ENCODE results near the gene MSI2.

The MSI2 gene

DNA sequence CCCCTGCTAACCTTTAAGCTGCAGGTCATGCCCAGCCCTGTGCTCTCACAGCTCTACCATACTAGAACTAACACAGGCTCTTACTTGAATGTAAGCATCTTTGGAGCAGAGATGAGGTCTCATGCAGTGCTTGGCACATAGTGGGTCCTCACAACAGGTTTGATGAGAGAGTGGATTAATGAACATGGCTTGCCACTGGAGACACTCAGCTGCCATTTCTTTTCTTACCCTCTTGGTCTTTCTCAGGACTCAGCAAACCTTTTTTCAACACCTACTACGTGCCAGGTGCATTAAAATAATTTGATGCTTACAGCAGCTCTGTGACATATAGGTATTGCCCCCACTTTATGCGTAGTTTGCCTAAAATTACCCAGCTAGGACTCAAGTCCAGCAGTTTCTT is 133.2 kb downstream of the MSI2 start:
- no peaks in the 10 kb centered on the region for H3K36me3 ChIP-seq (ENCODE audit: insufficient read depth, insufficient read length, low read length)
- H3K4me1 ChIP-seq (ENCODE audit: insufficient read depth, insufficient read length): peaks cover 11% of the 10 kb centered on the region
- H3K4me3 ChIP-seq (ENCODE audit: insufficient read length, low read depth): no peak overlapping the region
- peaks cover 34% of the 10 kb centered on the region for H3K9me3 ChIP-seq (ENCODE audit: insufficient read depth, low read length)
- DNase-seq (ENCODE audit: low read depth, low spot score): no peak
- no peak overlapping the region for H3K9ac ChIP-seq (ENCODE audit: insufficient read length, low read depth)
- H3K27me3 ChIP-seq (ENCODE audit: insufficient read depth, insufficient read length): no peaks in the 10 kb centered on the region
- TF ChIP-seq SUZ12 (IDR thresholded peaks at IDR 0.05; ENCODE audit: extremely low read depth, insufficient read depth, insufficient read length): no peak

DNA sequence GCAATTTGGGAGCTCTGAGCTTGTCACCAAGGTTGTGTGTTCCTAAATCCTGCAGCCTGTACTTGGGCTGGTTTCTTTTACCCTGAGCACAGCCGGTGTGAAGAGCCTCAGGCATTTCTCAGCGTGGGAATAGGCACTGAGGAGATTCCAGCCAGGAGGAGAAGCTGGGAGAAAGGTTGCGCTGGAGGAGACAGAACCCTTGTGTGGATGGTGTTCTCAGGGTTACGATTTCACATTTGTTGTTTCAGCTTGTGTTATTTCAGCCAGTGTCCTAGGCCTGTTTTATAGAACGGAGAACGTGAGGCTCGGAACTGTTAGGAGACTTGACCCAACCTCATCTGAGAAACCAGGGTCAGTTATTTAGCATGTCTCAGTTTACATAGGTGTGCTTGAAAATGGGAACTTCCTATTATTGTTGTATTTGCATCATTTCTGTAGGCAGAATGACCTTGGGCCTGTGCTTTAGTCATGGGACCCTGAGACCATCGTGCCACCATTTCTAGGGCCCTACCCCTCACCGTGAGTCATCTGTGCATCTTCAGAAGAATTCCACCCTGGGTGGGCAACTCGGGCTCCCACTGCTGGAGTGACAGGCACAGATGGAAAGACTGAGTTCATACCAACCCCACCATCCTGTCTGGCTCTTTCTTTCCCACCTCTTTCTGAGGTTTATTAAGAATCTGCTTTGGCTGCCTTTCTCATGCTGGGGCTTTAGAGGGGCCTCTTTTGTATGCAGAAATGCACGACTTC is 134.9 kb downstream of the MSI2 start:
- no peak overlapping the region for H3K4me3 ChIP-seq (ENCODE audit: insufficient read length, low read depth)
- H3K27me3 ChIP-seq (ENCODE audit: insufficient read depth, insufficient read length): no peaks in the 10 kb centered on the region
- TF ChIP-seq ZNF274 (IDR thresholded peaks at IDR 0.05; ENCODE audit: low read depth, low read length): no peak
- TF ChIP-seq SUZ12 (IDR thresholded peaks at IDR 0.05; ENCODE audit: extremely low read depth, insufficient read depth, insufficient read length): no peak
- TF ChIP-seq YY1 (IDR thresholded peaks at IDR 0.05; ENCODE audit: insufficient read depth, insufficient read length): no peak
- H3K36me3 ChIP-seq (ENCODE audit: insufficient read depth, insufficient read length, low read length): no peaks in the 10 kb centered on the region
- H3K9ac ChIP-seq (ENCODE audit: insufficient read length, low read depth): no peak overlapping the region
- no peak for DNase-seq (ENCODE audit: low read depth, low spot score)
- H3K4me1 ChIP-seq (ENCODE audit: insufficient read depth, insufficient read length): peaks cover 11% of the 10 kb centered on the region
- H3K9me3 ChIP-seq (ENCODE audit: insufficient read depth, low read length): peaks cover 32% of the 10 kb centered on the region

DNA sequence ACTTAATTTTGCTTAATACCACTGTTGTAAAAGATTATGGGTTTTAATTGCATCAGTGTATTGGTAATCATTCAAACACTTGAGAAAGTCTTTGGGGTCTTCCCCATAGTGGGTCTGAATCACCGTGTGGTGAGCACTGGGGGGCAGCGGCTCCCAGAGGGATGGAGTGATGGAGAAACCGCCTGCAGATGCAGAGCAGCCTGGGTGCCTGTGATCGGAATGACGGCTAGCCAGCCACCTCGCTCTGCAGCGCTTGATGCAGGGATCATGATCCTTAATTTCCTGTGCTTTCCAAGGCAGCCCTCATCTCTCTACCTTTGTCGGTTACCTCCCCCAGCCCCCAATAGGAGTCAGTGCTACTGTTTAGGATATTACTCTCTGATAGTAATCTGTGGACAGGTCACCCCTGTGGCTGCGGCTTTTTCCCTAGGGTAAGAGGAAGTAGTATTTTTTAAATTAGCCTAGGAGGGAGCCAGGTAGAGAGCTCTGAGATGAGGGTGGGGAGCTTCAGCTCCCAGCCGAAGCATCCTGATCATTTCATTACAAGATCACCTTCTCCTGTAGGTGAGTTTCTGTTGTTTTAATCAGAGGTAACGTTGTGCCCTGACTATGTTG is 135.6 kb downstream of the MSI2 start:
- no peaks in the 10 kb centered on the region for H3K36me3 ChIP-seq (ENCODE audit: insufficient read depth, insufficient read length, low read length)
- no peak for DNase-seq (ENCODE audit: low read depth, low spot score)
- H3K4me1 ChIP-seq (ENCODE audit: insufficient read depth, insufficient read length): peaks cover 15% of the 10 kb centered on the region
- peaks cover 25% of the 10 kb centered on the region for H3K9me3 ChIP-seq (ENCODE audit: insufficient read depth, low read length)
- no peak overlapping the region for H3K9ac ChIP-seq (ENCODE audit: insufficient read length, low read depth)
- H3K27me3 ChIP-seq (ENCODE audit: insufficient read depth, insufficient read length): no peaks in the 10 kb centered on the region
- TF ChIP-seq YY1 (IDR thresholded peaks at IDR 0.05; ENCODE audit: insufficient read depth, insufficient read length) (no peak), SUZ12 (IDR thresholded peaks at IDR 0.05; ENCODE audit: extremely low read depth, insufficient read depth, insufficient read length) (no peak), ZNF274 (IDR thresholded peaks at IDR 0.05; ENCODE audit: low read depth, low read length) (no peak)
- H3K4me3 ChIP-seq (ENCODE audit: insufficient read length, low read depth): no peak overlapping the region

DNA sequence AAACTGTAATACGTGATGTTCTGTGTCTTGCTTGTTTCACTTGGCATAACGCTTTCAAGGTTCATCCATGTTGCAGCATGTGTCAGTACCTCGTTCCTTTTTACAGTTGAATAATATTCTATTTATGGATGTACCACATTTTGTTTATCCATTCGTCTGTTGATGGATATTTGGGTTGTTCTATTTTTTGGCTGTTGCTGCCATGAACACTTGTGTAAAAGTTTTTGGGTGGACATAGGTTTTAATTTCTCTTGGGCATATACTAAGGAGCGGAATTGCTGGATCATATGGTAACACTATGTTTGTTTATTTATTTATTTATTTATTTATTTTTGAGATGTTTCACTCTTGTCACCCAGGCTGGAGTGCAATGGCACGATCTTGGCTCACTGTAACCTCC is 137.0 kb downstream of the MSI2 start:
- DNase-seq (ENCODE audit: low read depth, low spot score): no peak
- no peaks in the 10 kb centered on the region for H3K36me3 ChIP-seq (ENCODE audit: insufficient read depth, insufficient read length, low read length)

DNA sequence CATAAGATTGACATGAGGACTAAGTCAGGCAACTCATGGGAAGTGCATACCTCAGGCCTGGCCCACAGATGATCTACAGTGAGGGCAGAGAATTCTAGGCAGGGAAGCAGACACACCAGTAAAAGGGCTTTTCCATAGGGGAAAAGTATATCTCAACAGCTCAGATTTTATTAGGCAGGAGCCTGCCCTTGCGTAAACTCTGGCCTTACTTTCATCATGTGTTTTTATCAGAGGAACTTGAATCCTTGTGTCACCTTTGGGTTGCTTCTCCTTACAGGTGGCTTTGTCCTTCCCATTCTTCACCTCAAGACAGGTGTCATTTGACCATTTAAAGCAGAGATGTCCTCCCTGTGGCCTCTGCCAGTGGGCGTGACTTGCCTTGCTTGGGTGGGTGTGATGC is 138.1 kb downstream of the MSI2 start:
- peaks cover 15% of the 10 kb centered on the region for H3K4me1 ChIP-seq (ENCODE audit: insufficient read depth, insufficient read length)
- no peak for DNase-seq (ENCODE audit: low read depth, low spot score)
- no peak overlapping the region for H3K9ac ChIP-seq (ENCODE audit: insufficient read length, low read depth)
- TF ChIP-seq SUZ12 (IDR thresholded peaks at IDR 0.05; ENCODE audit: extremely low read depth, insufficient read depth, insufficient read length) (no peak), ZNF274 (IDR thresholded peaks at IDR 0.05; ENCODE audit: low read depth, low read length) (no peak), YY1 (IDR thresholded peaks at IDR 0.05; ENCODE audit: insufficient read depth, insufficient read length) (no peak)
- no peaks in the 10 kb centered on the region for H3K27me3 ChIP-seq (ENCODE audit: insufficient read depth, insufficient read length)
- no peaks in the 10 kb centered on the region for H3K36me3 ChIP-seq (ENCODE audit: insufficient read depth, insufficient read length, low read length)
- H3K9me3 ChIP-seq (ENCODE audit: insufficient read depth, low read length): peaks cover 16% of the 10 kb centered on the region
- no peak overlapping the region for H3K4me3 ChIP-seq (ENCODE audit: insufficient read length, low read depth)

More for the DNA sequence above, 137.0 kb downstream of the MSI2 start:
- H3K4me1 ChIP-seq (ENCODE audit: insufficient read depth, insufficient read length): peaks cover 15% of the 10 kb centered on the region
- H3K9ac ChIP-seq (ENCODE audit: insufficient read length, low read depth): no peak overlapping the region
- TF ChIP-seq ZNF274 (IDR thresholded peaks at IDR 0.05; ENCODE audit: low read depth, low read length) (no peak), YY1 (IDR thresholded peaks at IDR 0.05; ENCODE audit: insufficient read depth, insufficient read length) (no peak), SUZ12 (IDR thresholded peaks at IDR 0.05; ENCODE audit: extremely low read depth, insufficient read depth, insufficient read length) (no peak)
- no peak overlapping the region for H3K4me3 ChIP-seq (ENCODE audit: insufficient read length, low read depth)
- H3K27me3 ChIP-seq (ENCODE audit: insufficient read depth, insufficient read length): no peaks in the 10 kb centered on the region
- peaks cover 16% of the 10 kb centered on the region for H3K9me3 ChIP-seq (ENCODE audit: insufficient read depth, low read length)

DNA sequence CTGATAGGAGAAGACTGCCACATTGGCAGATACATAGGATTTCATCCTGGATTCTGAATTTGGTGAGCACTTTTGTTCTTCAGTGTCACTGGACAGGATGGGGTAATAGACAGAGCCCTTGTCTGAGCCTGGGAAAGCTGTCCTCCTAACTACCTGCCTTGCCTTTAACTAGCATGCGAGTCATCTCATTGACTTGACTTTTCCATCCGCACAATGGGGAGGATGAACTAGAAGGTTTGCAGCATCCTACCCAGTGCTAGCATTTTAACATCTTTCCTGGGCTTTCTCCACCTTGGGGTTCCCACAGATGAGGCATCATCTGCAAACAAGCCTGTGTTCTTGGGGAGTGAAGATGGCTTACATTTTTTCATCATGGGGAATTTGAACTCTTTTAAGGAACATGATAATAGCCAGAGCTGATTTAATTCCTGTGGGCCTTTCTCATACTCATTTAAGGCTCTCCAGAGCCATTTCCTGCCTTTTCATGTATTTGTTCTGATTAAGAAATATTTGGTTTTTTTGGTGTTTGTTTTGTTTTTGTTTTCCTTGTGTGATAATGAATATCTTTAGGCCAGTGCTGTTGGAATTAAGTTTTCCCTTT is 139.5 kb downstream of the MSI2 start:
- H3K4me3 ChIP-seq (ENCODE audit: insufficient read length, low read depth): no peak overlapping the region
- peaks cover 13% of the 10 kb centered on the region for H3K4me1 ChIP-seq (ENCODE audit: insufficient read depth, insufficient read length)
- no peaks in the 10 kb centered on the region for H3K36me3 ChIP-seq (ENCODE audit: insufficient read depth, insufficient read length, low read length)
- H3K27me3 ChIP-seq (ENCODE audit: insufficient read depth, insufficient read length): no peaks in the 10 kb centered on the region
- TF ChIP-seq YY1 (IDR thresholded peaks at IDR 0.05; ENCODE audit: insufficient read depth, insufficient read length): no peak
- no peak for TF ChIP-seq SUZ12 (IDR thresholded peaks at IDR 0.05; ENCODE audit: extremely low read depth, insufficient read depth, insufficient read length)
- no peak for TF ChIP-seq ZNF274 (IDR thresholded peaks at IDR 0.05; ENCODE audit: low read depth, low read length)
- DNase-seq (ENCODE audit: low read depth, low spot score): no peak
- H3K9ac ChIP-seq (ENCODE audit: insufficient read length, low read depth): no peak overlapping the region
- H3K9me3 ChIP-seq (ENCODE audit: insufficient read depth, low read length): peaks cover 16% of the 10 kb centered on the region

DNA sequence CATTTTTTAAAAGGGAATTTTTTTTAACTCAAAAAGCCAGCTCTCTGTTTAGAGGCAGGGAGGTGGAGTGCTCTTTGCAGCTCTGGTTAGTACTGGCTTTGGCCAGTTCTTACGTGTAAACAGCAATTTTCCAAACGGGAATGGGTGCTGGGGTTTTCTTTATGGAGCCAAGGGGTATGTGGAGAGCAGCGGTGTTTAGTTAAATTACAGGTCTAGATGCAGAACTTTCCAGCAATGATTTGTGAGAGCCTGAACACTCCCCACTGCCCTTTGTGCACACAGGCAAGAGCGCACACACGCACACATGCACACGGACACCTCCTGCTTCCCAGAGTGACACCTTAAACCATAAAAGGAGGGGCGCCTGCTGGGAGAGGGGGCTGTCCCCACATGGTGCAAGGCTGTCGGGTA is 140.2 kb downstream of the MSI2 start:
- Histone ChIP-seq H3K36me3 (ENCODE audit: insufficient read depth, insufficient read length, low read length) (peaks cover 4% of the 10 kb centered on the region), H3K9me3 (ENCODE audit: insufficient read depth, low read length) (peaks cover 16% of the 10 kb centered on the region), H3K4me3 (ENCODE audit: insufficient read length, low read depth) (no peak overlapping the region), H3K27me3 (ENCODE audit: insufficient read depth, insufficient read length) (no peaks in the 10 kb centered on the region), H3K4me1 (ENCODE audit: insufficient read depth, insufficient read length) (peaks cover 7% of the 10 kb centered on the region), H3K9ac (ENCODE audit: insufficient read length, low read depth) (no peak overlapping the region)
- TF ChIP-seq SUZ12 (IDR thresholded peaks at IDR 0.05; ENCODE audit: extremely low read depth, insufficient read depth, insufficient read length) (no peak), ZNF274 (IDR thresholded peaks at IDR 0.05; ENCODE audit: low read depth, low read length) (no peak), YY1 (IDR thresholded peaks at IDR 0.05; ENCODE audit: insufficient read depth, insufficient read length) (no peak)
- DNase-seq (ENCODE audit: low read depth, low spot score): no peak
